ENCODE results near the gene CALN1.

CALN1 gene

GRCh38 chr7:71795410-71795809 lies 616.7 kb downstream of the CALN1 start:
- no peak for TF ChIP-seq ZNF48 (tag by site-specific recombination; IDR thresholded peaks at IDR 0.05)
- no peak for TF ChIP-seq SCRT2 (tag by site-specific recombination; IDR thresholded peaks at IDR 0.05)
- no peak for TF ChIP-seq ZNF707 (tag by site-specific recombination; IDR thresholded peaks at IDR 0.05)
- no peak for TF ChIP-seq ATF2 (tag by site-specific recombination; IDR thresholded peaks at IDR 0.05; ENCODE audit: low read depth)
- no peak for TF ChIP-seq SETDB1 (IDR thresholded peaks at IDR 0.05; ENCODE audit: insufficient read length, low read length)
- no peak for TF ChIP-seq ZBTB7A (tag by site-specific recombination; IDR thresholded peaks at IDR 0.05; ENCODE audit: low read depth)
- no peak for TF ChIP-seq ZNF624 (tag by site-specific recombination; IDR thresholded peaks at IDR 0.05)
- no peak for TF ChIP-seq ZBTB10 (tag by site-specific recombination; IDR thresholded peaks at IDR 0.05)
- no peak for TF ChIP-seq ZNF114 (tag by site-specific recombination; IDR thresholded peaks at IDR 0.05)
- TF ChIP-seq ZNF555 (tag by site-specific recombination; conservative IDR thresholded peaks at IDR 0.05) = no peak
- TF ChIP-seq ZNF670 (tag by site-specific recombination; IDR thresholded peaks at IDR 0.05; ENCODE audit: low read depth) = no peak
- TF ChIP-seq ZNF311 (tag by site-specific recombination; IDR thresholded peaks at IDR 0.05; ENCODE audit: borderline replicate concordance) = no peak
- no peak for TF ChIP-seq ZNF654 (tag by site-specific recombination; IDR thresholded peaks at IDR 0.05; ENCODE audit: low read depth)
- H3K36me3 ChIP-seq (ENCODE audit: control insufficient read depth in 2 of 2, insufficient read depth in 1 of 2, low read length in 2 of 2) = no peaks in the 10 kb centered on the region
- H3K4me3 ChIP-seq (ENCODE audit: low read depth, low read length) = no peak overlapping the region
- no peaks in the 10 kb centered on the region for H3K4me1 ChIP-seq (ENCODE audit: control insufficient read depth, insufficient read depth, low read length)
- ChIA-PET CTCF (no interaction called here), POLR2A (no interaction called here)
- no peak overlapping the region for H3K27ac ChIP-seq (ENCODE audit: extremely low read depth, low read depth, low read length)
- H3K9me3 ChIP-seq (ENCODE audit: control insufficient read depth, insufficient read depth, low read depth, low read length) = no peaks in the 10 kb centered on the region

- ChIA-PET CTCF (no interaction called here), POLR2A (no interaction called here)
- TF ChIP-seq ZFHX2 (tag by site-specific recombination; conservative IDR thresholded peaks at IDR 0.05) = no peak
- TF ChIP-seq ZNF473 (tag by site-specific recombination; IDR thresholded peaks at IDR 0.05) = no peak
- no peak for TF ChIP-seq ZSCAN5A (tag by site-specific recombination; IDR thresholded peaks at IDR 0.05)
- no peak for TF ChIP-seq ZBTB17 (tag by site-specific recombination; IDR thresholded peaks at IDR 0.05)
- no peak for TF ChIP-seq ZNF596 (tag by site-specific recombination; IDR thresholded peaks at IDR 0.05)
- TF ChIP-seq MEIS1 (CRISPR knock-in tag; IDR thresholded peaks at IDR 0.05; ENCODE audit: borderline replicate concordance) = no peak
- H3K27ac ChIP-seq (ENCODE audit: extremely low read depth, low read depth, low read length) = no peak overlapping the region
- no peak overlapping the region for H3K4me3 ChIP-seq (ENCODE audit: low read depth, low read length)
- no peaks in the 10 kb centered on the region for H3K36me3 ChIP-seq (ENCODE audit: control insufficient read depth in 2 of 2, insufficient read depth in 1 of 2, low read length in 2 of 2)
- H3K9me3 ChIP-seq (ENCODE audit: control insufficient read depth, insufficient read depth, low read depth, low read length) = no peaks in the 10 kb centered on the region
- no peaks in the 10 kb centered on the region for H3K4me1 ChIP-seq (ENCODE audit: control insufficient read depth, insufficient read depth, low read length)
These were observed 618.9 kb downstream of the CALN1 start for GRCh38 chr7:71793251-71793650.
